GM13977 (cell line): Measurements from ENCODE around the gene SLC13A4.

Experiments used
- DNase-seq: peaks from one replicate; pipeline ENCODE4 v3.0.0; 2012; ENCODE audit warnings: low spot score
- in situ Hi-C: fragments of 300-500 bp; cut with MboI; formaldehyde crosslinking; loops from one replicate; pipeline ENCODE4 v1.12.0; 2022; ENCODE audit warnings: low sequenced_read_pairs, low pct_unique_long_range_greater_than_20kb, mixed read lengths, inconsistent platforms; ENCODE audit not compliant: unreplicated experiment
- TF ChIP-seq, protein P1 (sequence below): IDR thresholded peaks from 2 replicates; pipeline ENCODE4 v1.5.1; 2012; ENCODE audit warnings: mild to moderate bottlenecking, control low read depth; ENCODE audit not compliant: insufficient read depth; ENCODE audit errors: extremely low read depth, missing control alignments

Gene SLC13A4

DNA sequence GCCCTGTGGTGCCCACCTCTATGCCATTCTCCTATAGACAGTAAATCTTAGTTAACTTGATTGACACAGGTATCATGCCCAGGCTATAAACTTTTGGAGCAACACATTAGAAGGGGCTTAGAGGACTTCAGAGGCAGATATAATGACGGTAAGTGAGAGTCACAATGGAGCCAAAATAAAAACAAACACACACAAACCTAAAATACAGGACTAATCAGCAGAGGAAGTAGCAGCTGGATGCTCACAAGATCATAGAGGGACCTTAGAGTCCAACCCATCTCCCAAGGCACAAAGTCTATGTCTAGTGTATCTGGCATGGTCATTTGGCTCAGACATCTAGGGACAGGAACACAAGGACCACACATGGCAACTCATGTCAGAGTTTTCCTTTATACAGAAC, 12.3 kb downstream of the SLC13A4 start:
- in situ Hi-C loops = no loop called here
- DNase-seq = no peak
- TF ChIP-seq, protein P1, sequence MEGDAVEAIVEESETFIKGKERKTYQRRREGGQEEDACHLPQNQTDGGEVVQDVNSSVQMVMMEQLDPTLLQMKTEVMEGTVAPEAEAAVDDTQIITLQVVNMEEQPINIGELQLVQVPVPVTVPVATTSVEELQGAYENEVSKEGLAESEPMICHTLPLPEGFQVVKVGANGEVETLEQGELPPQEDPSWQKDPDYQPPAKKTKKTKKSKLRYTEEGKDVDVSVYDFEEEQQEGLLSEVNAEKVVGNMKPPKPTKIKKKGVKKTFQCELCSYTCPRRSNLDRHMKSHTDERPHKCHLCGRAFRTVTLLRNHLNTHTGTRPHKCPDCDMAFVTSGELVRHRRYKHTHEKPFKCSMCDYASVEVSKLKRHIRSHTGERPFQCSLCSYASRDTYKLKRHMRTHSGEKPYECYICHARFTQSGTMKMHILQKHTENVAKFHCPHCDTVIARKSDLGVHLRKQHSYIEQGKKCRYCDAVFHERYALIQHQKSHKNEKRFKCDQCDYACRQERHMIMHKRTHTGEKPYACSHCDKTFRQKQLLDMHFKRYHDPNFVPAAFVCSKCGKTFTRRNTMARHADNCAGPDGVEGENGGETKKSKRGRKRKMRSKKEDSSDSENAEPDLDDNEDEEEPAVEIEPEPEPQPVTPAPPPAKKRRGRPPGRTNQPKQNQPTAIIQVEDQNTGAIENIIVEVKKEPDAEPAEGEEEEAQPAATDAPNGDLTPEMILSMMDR = no peak

DNA sequence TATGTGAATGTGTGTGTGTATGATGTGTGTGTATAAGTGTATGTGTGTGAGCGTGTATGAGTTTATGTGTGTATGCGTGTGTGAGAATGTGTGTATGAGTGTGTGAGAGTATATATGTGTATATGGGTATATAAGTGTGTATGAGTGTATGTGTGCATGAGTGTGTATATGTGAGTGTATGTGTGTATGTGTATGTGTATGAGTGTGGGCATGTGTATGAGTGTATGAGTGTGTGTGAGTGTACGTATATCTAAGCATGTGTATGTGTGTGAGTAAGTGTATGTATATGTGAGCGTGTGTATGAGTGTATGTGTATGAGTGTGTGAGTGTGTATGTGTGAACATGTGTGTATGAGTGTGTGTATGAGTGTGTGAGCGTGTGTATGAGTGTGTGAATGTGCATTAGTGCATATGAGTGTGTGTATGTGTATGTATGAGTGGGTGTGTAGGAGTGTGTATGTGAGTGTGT, 12.9 kb downstream of the SLC13A4 start:
- in situ Hi-C loops = no loop called here
- DNase-seq = no peak
- TF ChIP-seq, protein P1 = no peak

DNA sequence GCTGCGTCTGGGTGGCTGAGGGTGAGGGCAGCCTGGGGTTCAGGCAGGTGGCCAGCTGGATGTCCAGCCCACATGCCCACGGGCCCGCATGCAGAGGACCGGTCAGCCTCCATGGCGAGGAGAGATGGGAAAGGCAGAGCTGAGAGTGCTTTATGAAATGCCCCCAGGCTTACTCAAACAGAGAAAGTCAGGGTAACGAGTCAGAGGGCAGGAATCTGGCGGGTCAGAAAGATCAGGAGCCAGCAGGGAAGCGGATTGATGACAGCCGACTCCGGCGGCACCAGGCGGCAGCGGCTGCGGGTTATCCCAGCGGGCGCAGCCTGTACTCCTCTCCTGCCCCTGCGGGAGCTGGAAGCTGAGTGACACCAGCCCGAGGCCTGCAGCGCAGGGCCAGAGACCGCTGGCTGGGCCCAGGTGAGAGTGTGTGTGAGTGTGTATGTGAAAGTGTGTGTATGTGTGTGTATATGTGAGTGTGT, 13.4 kb downstream of the SLC13A4 start:
- no peak for DNase-seq
- TF ChIP-seq, protein P1 = no peak
- in situ Hi-C loops = no loop called here

DNA sequence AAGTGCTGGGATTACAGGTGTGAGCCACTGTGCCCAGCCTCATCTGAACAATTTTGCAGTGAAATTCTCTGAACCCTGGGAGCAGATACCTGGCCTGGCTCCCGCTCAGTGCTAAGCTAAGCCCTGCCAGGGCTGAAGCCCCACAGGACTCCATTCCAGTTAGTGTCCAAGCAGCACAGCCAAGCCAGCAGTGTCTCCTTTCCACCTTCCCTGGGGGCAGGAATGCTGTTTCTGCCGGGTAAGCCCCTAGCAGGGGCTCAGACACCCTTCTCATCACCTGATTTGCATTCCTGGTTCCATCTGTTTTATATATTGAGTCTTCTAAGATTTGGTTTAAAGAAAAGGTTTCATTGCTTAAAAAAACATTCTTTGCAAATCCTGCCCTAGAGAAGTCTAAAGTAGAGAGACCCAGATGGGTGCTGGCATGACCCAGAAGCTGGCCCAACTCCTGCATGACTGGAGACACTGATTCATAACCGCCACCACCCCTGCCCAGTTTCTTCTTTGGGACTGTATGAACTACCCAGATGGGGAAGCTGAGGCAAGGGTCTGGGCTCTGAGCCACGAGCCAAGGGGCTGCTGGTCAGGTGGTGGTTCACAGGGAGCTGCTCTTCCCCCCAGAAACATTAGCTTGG, 14.0 kb downstream of the SLC13A4 start:
- in situ Hi-C loops = no loop called here
- TF ChIP-seq, protein P1 = no peak
- DNase-seq = no peak

DNA sequence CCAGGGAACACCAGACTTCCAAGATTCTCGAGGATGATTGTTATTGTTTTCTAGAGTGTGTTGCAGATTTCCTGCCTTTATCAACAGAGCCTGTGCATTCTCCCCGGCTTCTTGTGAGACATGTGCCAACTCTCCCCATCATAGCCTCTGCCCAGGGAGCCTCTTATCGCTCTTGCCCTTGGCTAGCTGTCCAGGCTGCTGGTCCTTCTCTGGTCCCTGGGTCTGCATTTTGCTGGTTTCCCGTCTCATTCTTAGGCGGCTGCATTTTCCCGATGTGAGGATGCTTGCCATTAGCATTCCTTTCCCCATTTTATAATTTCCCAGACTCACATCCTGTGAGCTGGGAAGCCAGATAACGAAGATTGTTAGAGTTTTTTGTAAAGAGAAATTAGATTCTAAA, 15.2 kb downstream of the SLC13A4 start:
- no peak for DNase-seq
- in situ Hi-C loops = no loop called here
- TF ChIP-seq, protein P1 = no peak

DNA sequence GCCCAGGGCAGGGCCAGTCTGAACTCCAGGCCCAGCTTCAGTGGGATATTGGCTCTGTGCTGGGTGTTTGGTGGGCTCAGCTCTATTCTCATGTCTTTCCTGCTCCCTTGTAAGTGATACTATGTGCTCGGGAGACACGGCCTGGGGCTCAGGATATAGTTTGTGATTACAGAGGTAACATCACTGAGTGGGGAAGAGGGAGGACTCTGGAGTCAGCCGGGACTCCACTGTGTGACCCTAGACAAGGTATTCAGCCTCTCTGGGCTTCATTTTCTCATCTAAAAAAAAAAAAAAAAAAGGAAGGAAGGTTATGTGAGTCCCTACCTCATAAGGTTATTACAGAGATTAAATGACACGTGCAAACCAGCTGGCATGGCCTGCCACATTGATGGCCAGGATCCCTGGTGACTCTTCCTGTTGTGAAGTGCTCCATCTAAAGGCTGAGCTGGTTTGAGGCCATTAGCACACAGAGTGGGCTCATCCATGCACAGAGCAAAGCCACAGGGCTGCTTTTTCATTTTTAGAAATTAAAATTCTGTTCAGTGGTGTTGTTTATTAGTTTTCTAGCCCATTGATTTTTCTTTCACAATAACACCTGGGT, 15.7 kb downstream of the SLC13A4 start:
- TF ChIP-seq, protein P1 = no peak
- in situ Hi-C loops = no loop called here
- no peak for DNase-seq
